Fibroblast of pulmonary artery (primary cell): ENCODE results near the gene TTLL11.

Experiments
- DNase-seq: peaks from one replicate; pipeline ENCODE4 v3.0.0-alpha.2; 2010; ENCODE audit warnings: low read depth
- H3K4me3 ChIP-seq: replicated peaks from 2 replicates; pipeline ENCODE4 v1.5.1; 2011; ENCODE audit warnings: low read depth, mild to moderate bottlenecking, control low read depth, low read length, moderate library complexity
- TF ChIP-seq, protein P1 (sequence below): IDR thresholded peaks from 2 replicates; pipeline ENCODE4 v1.5.1; 2011; ENCODE audit warnings: mild to moderate bottlenecking, control low read depth, low read length, inconsistent platforms; ENCODE audit errors: missing control alignments

The TTLL11 gene

DNA sequence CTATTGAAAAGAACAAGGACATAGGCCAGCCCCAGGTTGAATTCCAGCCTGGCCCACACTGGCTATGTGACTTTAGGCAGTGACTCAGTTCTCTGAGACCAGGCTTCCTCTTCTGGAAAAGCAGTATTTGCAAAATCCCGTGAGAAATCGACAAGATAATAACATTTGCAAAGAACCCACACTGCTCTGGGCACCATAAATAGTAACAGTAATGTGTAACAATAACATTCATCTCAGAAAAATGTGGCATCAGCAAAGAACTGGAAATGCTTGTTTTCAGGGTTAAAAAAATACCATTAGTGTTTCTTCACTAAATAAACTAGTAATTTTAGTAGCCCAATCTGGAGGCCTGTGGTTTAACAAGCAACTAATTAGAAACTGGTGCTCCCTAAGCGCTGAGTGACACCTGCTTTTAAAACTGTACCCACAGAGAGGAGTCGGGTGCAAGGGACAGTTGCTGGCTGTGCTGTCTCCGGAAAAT is 148.4 kb downstream of the TTLL11 start:
- H3K4me3 ChIP-seq, result no peak overlapping the region
- DNase-seq, result peak; percentile 41
- TF ChIP-seq, protein P1, sequence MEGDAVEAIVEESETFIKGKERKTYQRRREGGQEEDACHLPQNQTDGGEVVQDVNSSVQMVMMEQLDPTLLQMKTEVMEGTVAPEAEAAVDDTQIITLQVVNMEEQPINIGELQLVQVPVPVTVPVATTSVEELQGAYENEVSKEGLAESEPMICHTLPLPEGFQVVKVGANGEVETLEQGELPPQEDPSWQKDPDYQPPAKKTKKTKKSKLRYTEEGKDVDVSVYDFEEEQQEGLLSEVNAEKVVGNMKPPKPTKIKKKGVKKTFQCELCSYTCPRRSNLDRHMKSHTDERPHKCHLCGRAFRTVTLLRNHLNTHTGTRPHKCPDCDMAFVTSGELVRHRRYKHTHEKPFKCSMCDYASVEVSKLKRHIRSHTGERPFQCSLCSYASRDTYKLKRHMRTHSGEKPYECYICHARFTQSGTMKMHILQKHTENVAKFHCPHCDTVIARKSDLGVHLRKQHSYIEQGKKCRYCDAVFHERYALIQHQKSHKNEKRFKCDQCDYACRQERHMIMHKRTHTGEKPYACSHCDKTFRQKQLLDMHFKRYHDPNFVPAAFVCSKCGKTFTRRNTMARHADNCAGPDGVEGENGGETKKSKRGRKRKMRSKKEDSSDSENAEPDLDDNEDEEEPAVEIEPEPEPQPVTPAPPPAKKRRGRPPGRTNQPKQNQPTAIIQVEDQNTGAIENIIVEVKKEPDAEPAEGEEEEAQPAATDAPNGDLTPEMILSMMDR, result no peak

DNA sequence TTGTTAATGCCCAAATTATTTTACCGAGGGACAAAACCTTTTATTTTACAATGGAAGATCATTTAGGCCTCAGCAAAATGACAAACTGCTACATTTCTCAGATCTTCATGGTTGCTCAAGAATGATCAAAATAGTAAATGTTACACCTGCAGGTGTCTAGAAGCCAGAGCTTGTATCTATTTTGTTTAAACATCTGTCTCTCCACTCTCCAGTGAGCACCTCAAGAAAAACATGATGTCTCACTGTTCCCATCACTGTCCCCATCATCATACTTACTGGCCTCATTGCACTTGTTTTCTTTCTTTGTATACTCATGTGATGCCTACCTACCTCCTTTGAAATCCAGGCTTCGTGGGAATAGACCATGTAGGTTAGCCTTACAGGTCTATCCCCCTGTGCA is 149.6 kb downstream of the TTLL11 start:
- DNase-seq, result no peak
- TF ChIP-seq, protein P1, result no peak
- no peak overlapping the region for H3K4me3 ChIP-seq

DNA sequence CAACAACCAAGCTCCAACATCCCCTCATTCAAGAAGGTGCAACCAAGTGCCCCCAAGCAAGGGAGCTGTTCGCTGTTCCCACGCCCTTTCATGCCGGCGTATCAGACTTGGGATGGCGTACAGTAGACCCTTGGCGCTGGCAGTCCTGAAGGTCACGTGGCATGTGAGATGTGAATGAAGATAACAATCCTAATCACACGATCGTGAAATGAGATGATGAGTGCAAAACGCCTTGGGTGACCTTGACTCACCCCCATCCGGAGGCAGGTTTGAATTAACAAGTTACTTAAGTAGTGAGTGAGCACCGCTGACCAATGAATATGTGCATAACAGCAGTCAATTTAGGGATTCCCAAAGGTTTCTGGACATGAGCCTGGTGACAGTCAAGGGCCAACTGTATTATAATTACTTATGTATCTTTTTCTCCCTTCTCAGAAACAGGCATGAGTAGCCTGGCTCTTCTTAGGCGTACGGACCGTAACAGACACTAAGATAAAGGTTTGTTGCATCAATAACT is 150.2 kb downstream of the TTLL11 start:
- TF ChIP-seq, protein P1, result no peak

DNA sequence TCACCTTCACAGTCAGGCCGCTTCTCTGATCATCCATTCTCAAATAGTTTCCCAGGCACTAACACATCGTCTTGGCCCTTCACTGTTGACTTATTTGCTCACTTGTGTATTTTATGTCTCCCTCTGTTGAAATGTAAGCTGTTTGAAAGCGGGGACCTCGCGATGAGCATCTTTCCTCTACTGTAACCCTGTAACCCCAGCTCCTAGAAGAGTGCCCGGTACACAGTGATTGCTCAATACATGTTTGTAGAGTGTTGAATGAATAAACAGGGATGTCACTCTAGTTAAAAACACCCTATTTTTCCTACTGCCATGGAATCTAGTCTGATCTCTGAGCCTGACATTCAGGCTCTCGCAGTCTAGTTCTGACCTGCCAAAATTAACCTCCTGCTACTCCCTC is 150.8 kb downstream of the TTLL11 start:
- DNase-seq, result no peak
- no peak overlapping the region for H3K4me3 ChIP-seq
- TF ChIP-seq, protein P1, result no peak

More for the DNA sequence above, 150.2 kb downstream of the TTLL11 start:
- DNase-seq, result no peak
- H3K4me3 ChIP-seq, result no peak overlapping the region

DNA sequence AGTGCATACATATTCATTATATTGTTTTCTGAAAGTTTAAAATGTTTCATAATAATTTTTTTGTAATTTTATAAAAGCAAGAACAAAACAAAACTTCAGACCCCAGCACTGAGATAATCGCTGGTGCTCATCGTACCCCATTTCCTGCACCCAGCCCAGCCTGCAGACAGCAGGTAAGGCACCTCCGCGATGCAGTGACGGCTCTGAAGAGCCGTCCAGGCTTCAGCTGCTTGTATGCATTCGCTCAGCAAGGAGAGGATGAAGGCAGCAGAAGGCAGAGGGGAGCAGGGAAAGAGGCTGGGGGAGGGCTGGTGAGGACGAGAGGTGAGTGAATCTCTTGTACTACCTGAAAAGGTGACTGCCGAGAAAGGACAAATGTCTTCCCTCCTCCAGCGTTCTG is 153.5 kb downstream of the TTLL11 start:
- no peak overlapping the region for H3K4me3 ChIP-seq
- TF ChIP-seq, protein P1, result no peak
- DNase-seq, result no peak

DNA sequence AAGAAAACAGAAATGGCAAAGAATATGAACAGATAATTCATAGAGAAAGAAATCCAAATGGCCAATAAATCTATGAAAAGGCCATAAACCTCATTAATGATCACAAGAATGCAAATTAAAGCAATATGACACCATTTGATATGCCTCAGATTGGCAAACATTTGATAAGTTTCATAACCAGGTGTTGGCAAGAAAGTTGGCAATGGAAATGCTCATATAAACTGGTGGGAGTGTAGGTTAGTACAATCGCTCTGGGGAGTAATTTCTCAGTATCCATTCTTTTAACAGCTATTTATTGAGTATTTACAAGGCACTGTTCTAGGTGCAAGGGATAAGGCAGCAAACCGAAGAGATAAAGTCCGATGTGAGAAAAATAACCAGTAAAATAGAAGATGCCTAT is 154.5 kb downstream of the TTLL11 start:
- TF ChIP-seq, protein P1, result no peak
- DNase-seq, result no peak
- no peak overlapping the region for H3K4me3 ChIP-seq

DNA sequence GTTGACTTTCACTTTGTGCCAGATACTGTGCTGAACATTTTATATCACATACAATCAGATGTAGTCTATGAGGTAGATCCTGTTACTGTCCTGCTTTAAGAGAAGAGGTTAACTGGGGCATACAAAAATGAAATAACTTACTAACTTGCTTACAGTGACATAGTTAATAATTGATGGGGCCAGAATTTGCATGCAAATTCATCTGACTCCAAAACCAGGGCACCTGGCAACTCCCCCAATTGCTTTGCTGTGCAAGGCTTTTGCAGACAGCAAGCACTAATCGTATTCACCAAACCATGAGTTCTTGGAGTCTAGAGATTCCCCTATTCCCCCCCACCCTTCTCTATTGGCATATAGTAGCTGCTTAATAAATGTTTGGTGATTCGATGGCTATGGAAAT is 155.9 kb downstream of the TTLL11 start:
- DNase-seq, result no peak
- H3K4me3 ChIP-seq, result no peak overlapping the region
- TF ChIP-seq, protein P1, result no peak
